WERI-Rb-1 (cell line): ENCODE data around the gene ADAMTS2.

Source experiments
- DNase-seq: peaks from one replicate; pipeline ENCODE4 v3.0.0-alpha.2; 2020
- H3K27ac ChIP-seq: fragments of 250-450 bp; sonication (Bioruptor Pico); 2 replicates; pipeline ENCODE4 v1.5.1; 2020; ENCODE audit warnings: mild to moderate bottlenecking, moderate library complexity
- H3K27me3 ChIP-seq: fragments of 250-450 bp; sonication (Bioruptor Pico); 2 replicates; pipeline ENCODE4 v1.5.1; 2021; ENCODE audit warnings: mild to moderate bottlenecking, low read depth, moderate library complexity; ENCODE audit not compliant: insufficient read depth, severe bottlenecking
- H3K36me3 ChIP-seq: fragments of 250-450 bp; sonication (Bioruptor Pico); 2 replicates; pipeline ENCODE4 v1.5.1; 2020; ENCODE audit warnings: mild to moderate bottlenecking, moderate library complexity
- H3K4me3 ChIP-seq: 2 replicates; pipeline ENCODE4 v1.5.1; 2011; ENCODE audit warnings: low read depth, mild to moderate bottlenecking, control low read depth, low read length
- H3K9me3 ChIP-seq: fragments of 250-450 bp; sonication (Bioruptor Pico); 2 replicates; pipeline ENCODE4 v1.5.1; 2021; ENCODE audit warnings: mild to moderate bottlenecking, moderate library complexity; ENCODE audit not compliant: severe bottlenecking
- TF ChIP-seq, protein P1 (sequence below): IDR thresholded peaks from 2 replicates; pipeline ENCODE4 v1.5.1; 2011; ENCODE audit warnings: low read depth, mild to moderate bottlenecking, control low read depth, inconsistent platforms, low read length

Gene ADAMTS2

DNA sequence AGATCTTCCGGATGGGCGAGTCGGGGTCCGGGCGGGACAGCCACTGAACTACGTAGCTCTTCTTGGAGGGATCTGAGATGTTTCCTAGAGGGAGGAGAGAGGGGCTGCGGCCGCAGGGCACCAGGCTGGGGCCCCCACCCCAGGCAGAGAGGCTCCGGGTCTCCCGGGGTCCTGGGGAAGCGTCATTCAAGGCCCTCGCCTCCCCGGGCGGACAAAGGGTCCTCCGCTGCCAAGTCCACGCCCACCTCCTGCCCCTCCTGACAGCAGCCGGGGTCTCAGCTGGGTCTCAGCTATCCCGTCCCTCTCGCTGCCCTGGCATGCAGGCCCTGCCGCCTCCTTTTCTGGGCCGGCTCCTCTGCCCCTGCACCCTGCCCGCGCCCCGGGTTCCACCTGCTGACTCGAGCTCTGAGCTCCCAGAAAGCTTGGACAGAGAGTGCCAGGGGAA lies 223.6 kb downstream of the ADAMTS2 start:
- no peaks in the 10 kb centered on the region for H3K9me3 ChIP-seq
- no peak for DNase-seq
- TF ChIP-seq, protein P1, sequence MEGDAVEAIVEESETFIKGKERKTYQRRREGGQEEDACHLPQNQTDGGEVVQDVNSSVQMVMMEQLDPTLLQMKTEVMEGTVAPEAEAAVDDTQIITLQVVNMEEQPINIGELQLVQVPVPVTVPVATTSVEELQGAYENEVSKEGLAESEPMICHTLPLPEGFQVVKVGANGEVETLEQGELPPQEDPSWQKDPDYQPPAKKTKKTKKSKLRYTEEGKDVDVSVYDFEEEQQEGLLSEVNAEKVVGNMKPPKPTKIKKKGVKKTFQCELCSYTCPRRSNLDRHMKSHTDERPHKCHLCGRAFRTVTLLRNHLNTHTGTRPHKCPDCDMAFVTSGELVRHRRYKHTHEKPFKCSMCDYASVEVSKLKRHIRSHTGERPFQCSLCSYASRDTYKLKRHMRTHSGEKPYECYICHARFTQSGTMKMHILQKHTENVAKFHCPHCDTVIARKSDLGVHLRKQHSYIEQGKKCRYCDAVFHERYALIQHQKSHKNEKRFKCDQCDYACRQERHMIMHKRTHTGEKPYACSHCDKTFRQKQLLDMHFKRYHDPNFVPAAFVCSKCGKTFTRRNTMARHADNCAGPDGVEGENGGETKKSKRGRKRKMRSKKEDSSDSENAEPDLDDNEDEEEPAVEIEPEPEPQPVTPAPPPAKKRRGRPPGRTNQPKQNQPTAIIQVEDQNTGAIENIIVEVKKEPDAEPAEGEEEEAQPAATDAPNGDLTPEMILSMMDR, result no peak
- no peak overlapping the region for H3K4me3 ChIP-seq
- no peak overlapping the region for H3K27ac ChIP-seq
- no peaks in the 10 kb centered on the region for H3K27me3 ChIP-seq
- H3K36me3 ChIP-seq, result no peaks in the 10 kb centered on the region

- DNase-seq, result no peak
- H3K4me3 ChIP-seq, result no peak overlapping the region
- TF ChIP-seq, protein P1, result no peak
- no peaks in the 10 kb centered on the region for H3K27me3 ChIP-seq
- H3K27ac ChIP-seq, result no peak overlapping the region
- H3K9me3 ChIP-seq, result no peaks in the 10 kb centered on the region
- no peaks in the 10 kb centered on the region for H3K36me3 ChIP-seq
These were observed 224.2 kb downstream of the ADAMTS2 start for GRCh38 chr5:179120951-179121666.

DNA sequence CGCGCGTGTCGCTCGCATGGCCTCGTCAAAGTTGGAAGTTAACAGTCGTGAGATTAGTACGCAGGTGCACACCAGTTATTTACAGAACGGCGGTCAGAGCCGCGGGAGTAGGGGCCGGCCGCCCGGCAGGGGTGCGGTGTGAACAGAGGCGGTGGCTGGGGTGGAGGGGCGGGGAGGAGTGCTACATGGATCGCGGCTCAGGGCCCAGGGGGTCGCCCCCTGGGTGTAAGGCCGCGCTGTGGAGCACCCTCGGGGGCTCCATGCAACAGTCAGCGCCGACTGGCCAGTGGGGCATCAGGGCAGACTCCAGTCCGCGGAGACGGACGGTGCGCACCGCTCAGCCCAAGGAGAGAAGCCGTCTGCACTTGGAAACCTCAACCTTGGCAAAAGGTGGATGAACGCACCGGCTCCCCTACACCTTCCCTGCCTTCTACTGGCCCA lies 224.8 kb downstream of the ADAMTS2 start:
- no peaks in the 10 kb centered on the region for H3K27me3 ChIP-seq
- H3K9me3 ChIP-seq, result no peaks in the 10 kb centered on the region
- no peak overlapping the region for H3K4me3 ChIP-seq
- no peak overlapping the region for H3K27ac ChIP-seq
- TF ChIP-seq, protein P1, result no peak
- DNase-seq, result no peak
- H3K36me3 ChIP-seq, result no peaks in the 10 kb centered on the region

GRCh38 chr5:179119415-179120170 lies 225.7 kb downstream of the ADAMTS2 start:
- Histone ChIP-seq H3K9me3 (no peaks in the 10 kb centered on the region), H3K27ac (no peak overlapping the region), H3K4me3 (no peak overlapping the region), H3K36me3 (no peaks in the 10 kb centered on the region), H3K27me3 (no peaks in the 10 kb centered on the region)
- TF ChIP-seq, protein P1, result no peak
- no peak for DNase-seq

- no peak overlapping the region for H3K4me3 ChIP-seq
- H3K9me3 ChIP-seq, result no peaks in the 10 kb centered on the region
- no peak overlapping the region for H3K27ac ChIP-seq
- TF ChIP-seq, protein P1, result no peak
- no peaks in the 10 kb centered on the region for H3K36me3 ChIP-seq
- H3K27me3 ChIP-seq, result no peaks in the 10 kb centered on the region
- no peak for DNase-seq
These were observed 226.4 kb downstream of the ADAMTS2 start for GRCh38 chr5:179118756-179119414.
